ENCODE results near the gene TMEM269. TPM values are rescaled to one million over a fixed set of nuclear protein-coding genes. Genes with fewer than 3 reads are reported as not detected.

The TMEM269 gene
- total RNA-seq, 1 experiment from 2014 or later = not detected

- DNase-seq (ENCODE audit: low read depth) = no peak
Measured at GRCh38 chr1:42821690-42822089, 36.9 kb downstream of the TMEM269 start.

DNA sequence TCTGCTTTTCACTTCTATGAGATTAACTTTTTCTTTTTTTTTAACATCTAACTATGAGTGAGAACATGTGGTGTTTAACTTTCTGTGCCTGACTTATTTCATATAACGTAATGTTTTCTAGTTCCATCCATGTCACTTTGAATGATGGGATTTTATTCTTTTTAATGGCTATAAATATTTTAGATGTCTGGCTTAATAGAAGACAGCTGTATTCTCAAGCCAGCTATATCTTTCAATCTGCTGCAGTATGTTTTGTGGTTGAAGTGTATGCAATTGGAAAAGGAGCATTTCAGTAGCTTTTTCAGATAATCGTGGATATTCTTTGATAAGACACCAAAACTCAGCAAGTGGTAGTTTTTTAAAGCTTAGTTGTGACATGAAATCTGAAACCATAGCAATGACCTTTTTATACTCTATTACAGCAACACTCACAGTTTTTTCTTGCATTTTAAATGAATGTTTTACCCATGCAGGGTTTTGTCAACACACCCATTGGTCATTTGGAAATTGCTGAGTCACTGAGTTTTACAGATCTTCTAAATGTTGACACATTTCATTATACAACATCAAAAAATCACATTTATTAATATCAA, 38.1 kb downstream of the TMEM269 start:
- peak; percentile 40 for DNase-seq (ENCODE audit: low read depth)

DNA sequence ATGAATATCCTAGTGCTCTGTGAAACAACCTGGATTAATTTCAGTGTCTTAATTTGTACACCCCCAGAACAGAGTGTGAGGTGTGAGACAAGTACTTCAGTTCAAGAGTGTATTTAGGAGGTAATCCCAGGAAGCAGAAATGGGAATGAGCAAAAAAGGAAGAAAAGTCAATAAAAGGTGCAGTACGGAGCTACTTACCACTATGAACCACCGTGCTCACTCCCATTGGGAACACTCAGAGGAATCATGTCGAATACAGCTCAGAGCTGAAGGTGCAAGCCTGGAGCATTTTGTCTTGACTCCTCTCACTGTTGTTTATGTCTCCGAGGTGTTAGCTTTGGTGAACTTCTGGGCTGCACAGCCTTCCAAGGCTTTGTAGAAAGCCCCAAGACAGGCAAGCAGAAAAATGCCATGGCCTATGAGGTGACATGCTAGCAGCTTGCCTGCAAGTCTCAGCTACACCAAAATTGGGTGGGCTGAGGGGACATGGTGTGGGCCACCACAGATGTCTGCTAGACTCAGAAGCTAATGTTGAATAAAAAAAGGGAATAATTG, 39.8 kb downstream of the TMEM269 start:
- no peak for DNase-seq (ENCODE audit: low read depth)

GRCh38 chr1:42825036-42825851, 40.5 kb downstream of the TMEM269 start:
- DNase-seq (ENCODE audit: low read depth) = no peak

DNA sequence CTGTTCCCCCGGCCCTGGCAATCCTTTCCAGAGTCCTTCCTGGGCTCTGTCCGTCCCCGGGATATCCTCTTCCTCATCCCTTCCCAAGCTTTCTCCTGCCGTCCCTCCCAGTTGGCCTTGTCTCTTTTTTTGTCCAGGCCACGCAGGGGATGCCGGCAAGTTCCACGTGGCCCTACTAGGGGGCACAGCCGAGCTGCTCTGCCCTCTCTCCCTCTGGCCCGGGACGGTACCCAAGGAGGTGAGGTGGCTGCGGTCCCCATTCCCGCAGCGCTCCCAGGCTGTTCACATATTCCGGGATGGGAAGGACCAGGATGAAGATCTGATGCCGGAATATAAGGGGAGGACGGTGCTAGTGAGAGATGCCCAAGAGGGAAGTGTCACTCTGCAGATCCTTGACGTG, 45.8 kb downstream of the TMEM269 start:
- DNase-seq (ENCODE audit: low read depth) = no peak

GRCh38 chr1:42831273-42831672, 46.5 kb downstream of the TMEM269 start:
- no peak for DNase-seq (ENCODE audit: low read depth)

DNA sequence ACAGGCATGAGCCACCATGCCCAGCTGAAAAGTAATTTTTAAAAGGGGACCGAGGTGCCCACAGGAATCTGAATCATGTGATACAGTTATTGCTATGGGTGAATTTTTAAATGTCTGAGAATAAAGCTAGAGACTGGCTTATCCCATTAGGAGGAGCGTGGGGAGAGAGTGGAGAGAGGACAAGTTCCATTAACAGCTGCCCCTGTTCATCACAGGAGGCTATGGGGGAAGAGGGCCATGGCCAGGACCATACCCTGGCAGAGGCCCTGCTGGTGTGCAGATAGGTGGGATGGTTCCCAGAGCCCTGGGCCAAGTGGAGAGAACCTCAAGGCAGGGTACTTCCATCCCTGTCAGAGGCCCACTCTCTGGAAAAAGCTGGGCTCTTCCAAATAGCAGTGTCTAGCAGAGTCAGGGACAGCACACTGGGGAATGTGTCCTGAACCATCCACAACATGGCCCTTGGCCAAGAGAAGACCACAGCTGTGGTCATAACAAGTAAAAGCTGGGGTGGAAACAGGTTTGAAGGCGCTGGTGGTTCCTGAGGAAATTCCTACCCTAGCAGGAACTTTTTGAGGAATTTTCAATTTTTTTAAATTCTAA, 48.0 kb downstream of the TMEM269 start:
- peak; percentile 16 for DNase-seq (ENCODE audit: low read depth)

GRCh38 chr1:42833981-42834380, 49.2 kb downstream of the TMEM269 start:
- no peak for DNase-seq (ENCODE audit: low read depth)

- no peak for DNase-seq (ENCODE audit: low read depth)
Measured at GRCh38 chr1:42834803-42835202, 50.0 kb downstream of the TMEM269 start.

GRCh38 chr1:42835422-42835821, 50.6 kb downstream of the TMEM269 start:
- no peak for DNase-seq (ENCODE audit: low read depth)

DNA sequence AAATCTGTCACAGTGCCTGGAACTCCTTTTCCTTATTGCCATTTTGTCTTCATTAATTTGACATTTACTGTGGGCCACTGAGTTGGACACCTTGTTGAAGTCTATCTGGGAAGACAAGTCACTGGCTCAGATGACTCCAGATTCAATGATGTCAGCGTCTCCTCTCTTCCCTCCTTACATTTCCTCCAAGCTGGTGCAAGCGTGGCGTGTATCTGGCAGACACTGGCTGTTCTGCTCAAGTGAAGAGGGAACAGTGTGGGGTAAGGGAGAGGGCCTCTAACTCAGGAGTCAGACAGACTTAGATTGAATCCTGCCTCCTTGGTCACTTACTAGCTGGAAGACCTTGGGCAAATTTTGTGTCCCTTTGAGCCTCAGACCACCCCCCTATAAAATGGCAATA, 52.9 kb downstream of the TMEM269 start:
- DNase-seq (ENCODE audit: low read depth) = no peak

GRCh38 chr1:42838482-42839190, 53.8 kb downstream of the TMEM269 start:
- no peak for DNase-seq (ENCODE audit: low read depth)

DNA sequence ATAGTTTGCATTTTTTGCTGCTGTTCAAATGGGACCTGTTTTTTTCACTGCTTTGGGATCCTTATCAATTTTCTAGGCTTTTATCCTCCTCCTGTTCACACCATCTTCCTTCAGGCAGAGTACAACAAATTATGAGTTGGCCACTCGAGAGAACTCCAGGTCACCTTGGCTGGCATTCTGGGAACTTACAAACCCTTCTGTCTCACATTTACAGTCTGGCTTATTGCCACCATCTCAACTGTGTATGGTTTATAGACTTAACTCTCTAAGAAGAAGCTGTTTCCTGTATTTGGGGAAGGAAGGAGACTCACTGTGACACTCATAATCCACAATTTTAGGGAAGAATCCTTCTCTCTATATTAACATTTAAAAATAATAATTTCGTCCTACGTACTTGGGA, 56.2 kb downstream of the TMEM269 start:
- no peak for DNase-seq (ENCODE audit: low read depth)

GRCh38 chr1:42841440-42842147, 56.8 kb downstream of the TMEM269 start:
- DNase-seq (ENCODE audit: low read depth) = no peak

GRCh38 chr1:42844592-42845140, 59.9 kb downstream of the TMEM269 start:
- DNase-seq (ENCODE audit: low read depth) = peak; percentile 29

GRCh38 chr1:42845193-42845592, 60.4 kb downstream of the TMEM269 start:
- no peak for DNase-seq (ENCODE audit: low read depth)

DNA sequence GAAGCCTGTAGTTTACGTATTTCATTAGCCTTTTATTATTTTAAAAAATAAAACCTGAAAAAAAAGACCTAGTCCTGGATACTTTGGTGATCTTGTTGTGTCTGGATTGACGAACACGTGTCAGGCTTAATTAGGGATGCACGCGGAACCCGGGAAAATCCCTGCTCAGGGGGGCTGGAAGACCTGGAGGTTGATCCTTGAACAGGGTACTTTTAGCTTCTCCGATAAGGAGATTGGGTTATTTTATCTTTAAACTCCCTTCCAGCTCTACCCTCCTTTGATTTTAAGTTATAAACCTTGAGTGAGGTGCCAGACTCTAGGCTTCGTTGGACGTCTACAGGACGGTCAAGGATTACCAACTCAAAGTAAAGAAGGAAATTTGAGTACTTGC, 61.1 kb downstream of the TMEM269 start:
- DNase-seq (ENCODE audit: low read depth) = no peak

DNA sequence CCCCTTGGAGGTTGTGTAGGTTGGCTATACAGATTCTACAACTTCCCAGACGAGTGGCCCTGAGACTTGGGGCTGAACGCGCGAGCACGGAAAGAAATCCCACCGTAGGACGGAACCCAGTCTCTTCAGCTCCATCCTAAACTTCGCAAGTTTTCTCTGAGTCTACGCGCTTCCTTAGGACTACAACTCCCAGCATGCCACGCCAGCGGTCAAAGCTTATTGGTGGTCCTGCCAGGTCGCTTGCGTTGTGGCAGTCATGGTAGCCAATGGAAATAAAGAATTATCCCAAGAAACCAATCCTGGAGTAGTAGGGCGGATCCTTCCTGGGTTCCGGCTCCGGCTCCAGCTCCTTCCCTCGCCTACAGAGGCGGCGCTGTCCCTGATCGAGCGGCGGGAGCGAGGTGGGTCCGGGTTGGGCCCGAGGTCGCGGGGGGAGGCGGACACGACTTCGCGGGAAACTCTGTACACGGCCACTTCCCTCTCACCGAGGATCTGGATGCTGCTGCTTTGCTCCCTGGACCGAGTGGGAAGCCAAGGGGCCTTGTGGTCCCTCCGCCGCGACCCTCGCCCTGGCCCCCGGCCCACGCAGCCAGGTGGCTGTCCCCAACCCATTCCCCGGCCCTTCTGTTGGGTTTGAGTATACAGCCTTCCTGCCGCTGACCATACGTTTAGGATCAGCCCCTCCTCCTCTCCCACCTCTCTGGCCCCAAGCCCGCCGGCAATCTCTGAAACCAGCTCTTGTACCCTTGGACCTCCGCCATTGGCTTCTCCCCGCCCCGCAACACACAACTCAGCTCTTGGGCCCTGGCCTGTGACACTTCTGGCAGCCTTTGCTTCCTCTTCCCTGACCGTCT, 61.7 kb downstream of the TMEM269 start, which contains the start of gene ZNF691:
Gene ZNF691, plus strand, starts transcription at position 357 of the 854 bp plus-strand sequence. CDS start 3,046 bp downstream, outside the sequence.
- peak; percentile 96 for DNase-seq (ENCODE audit: low read depth)

GRCh38 chr1:42847111-42847595, 62.4 kb downstream of the TMEM269 start:
- no peak for DNase-seq (ENCODE audit: low read depth)

Measured in LHCN-M2 (cell line).